RCC 7860 (cell line): ENCODE data around the gene DOCK1.

Experiments used
- DNase-seq: peaks from one replicate; pipeline ENCODE4 v3.0.0-alpha.2; 2015; ENCODE audit warnings: low spot score
- FAIRE-seq: peaks from 2 replicates; lab custom pipeline; 2012; peaks lifted over from hg19 to GRCh38; lab: Jason Lieb, UNC

Gene DOCK1

DNA sequence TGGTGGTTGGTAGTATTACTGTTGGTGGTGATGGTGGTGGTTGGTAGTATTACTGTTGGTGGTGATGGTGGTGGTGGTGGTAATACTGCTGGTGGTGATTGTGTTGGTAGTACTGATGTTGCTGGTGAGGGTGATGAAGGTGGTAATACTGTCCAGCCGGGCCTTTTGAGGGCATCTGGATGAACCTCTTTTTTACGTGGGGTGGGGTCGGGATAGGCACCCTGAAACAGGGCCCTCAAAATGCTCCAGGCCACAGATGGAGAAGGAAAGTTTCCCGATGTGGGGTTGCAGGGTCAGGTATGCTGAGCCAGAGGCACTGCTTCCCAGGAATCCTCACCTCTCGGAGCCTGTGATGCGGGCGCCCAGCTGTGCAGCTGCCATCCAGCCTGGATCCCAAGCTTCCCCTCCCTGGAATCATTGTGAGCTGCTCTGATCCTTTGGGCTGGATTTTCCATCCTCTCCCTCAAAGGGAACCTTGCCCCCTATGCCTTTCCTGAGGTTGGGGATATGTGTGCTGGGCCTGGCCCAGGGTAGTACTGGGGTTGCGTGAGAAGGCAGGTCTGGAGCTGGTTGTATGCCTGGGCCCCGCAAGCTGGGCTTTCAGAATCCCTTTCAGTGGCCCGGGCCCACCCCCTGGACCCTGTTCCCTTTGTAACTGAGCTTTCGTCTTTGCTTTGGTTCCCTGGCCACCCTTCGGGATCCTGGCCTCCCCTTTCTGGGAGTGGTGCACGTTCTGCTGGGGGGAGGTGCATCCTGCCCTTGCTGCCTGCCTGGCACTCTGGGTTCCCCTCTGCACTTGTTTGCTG lies 43.3 kb downstream of the DOCK1 start:
- FAIRE-seq (no peak), DNase-seq (no peak)

DNA sequence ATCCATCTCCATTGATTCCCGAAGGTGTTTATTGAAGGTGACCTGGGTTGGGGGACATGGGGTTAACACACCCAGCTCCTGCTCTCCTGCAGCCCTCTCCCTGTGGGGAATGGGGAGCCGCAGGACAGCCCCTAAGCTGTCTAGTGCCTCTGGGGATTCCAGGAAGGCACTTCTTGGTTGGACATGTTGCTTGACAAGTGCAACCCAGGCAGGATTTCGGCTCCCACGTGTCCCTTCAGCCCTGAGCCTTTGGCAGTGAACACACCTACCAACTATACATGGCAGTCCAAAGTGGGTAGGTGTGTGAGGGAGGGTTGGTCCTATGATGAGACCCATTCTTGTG lies 43.9 kb downstream of the DOCK1 start:
- no peak for FAIRE-seq

DNA sequence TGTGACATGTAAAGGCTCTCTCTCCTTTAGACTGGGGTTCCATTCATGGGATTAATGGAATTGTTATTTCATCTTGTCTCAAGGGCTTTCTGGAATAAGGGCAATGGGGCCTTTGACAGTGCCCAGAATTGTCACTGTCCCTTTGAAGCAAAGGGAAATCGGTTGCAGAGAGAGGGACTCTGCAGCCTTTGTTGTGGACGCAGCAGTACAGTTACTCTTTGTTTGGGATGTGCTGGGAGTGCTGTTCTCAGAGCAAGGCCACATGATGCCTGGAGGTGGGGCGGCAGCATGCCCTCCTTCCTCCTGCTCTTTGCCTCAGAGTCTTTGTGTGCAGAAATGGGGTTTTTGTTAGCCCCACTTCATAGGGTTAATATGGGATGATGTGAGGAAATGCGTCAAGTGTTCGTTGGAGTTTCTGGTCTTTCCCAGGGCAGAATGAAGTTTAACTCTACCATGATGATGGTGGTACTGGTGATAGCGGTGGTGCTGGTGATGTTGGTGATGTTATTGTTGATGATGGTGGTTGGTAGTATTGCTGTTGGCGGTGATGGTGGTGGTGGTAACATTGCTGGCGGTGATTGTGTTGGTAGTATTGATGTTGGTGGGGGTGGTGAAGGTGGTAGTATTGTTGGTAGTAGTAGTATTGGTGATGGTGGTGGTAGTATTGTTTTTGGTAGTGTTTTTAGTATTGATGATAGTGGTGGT lies 45.3 kb downstream of the DOCK1 start:
- DNase-seq (no peak), FAIRE-seq (no peak)

More for the DNA sequence above, 43.9 kb downstream of the DOCK1 start:
- no peak for DNase-seq

DNA sequence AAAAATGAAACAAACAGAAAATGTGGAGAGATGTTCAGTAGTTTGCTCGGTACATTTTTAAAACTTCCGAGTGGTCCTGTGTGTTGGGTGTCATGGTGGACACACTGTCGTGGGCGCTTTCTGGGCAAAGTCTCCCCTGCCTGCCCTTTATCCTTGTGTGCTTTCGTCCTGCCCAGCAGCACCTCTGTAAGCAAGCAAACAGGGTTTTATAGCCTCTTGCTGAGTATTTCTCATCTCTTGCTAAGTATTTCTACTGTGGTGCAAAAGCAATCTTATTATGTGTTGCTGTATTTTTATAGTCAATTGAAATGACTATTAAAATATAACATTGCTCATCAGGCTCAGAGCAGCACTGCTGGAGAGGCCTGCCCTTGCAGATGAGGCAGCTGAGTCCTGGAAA lies 48.7 kb downstream of the DOCK1 start:
- FAIRE-seq (no peak), DNase-seq (no peak)

DNA sequence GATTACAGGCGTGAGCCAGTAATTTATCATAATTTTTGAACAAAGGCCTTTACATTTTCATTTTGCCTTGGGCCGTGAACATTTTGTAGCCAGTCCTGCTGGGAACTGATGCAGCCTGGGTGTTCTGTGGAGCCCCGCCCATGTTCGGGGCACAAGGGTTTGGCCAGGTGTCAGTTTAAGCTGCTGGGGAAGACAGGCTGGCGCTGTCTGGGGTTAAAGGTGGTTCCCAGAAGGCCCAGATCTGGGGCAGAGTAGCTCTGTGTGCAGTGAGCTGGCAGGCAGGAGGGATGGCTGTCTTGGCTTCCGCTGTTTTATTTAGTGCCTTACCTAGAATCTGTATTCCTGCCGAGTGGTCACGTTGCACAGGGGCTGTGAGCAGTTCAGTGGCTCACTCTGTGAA lies 50.2 kb downstream of the DOCK1 start:
- FAIRE-seq (no peak), DNase-seq (no peak)

DNA sequence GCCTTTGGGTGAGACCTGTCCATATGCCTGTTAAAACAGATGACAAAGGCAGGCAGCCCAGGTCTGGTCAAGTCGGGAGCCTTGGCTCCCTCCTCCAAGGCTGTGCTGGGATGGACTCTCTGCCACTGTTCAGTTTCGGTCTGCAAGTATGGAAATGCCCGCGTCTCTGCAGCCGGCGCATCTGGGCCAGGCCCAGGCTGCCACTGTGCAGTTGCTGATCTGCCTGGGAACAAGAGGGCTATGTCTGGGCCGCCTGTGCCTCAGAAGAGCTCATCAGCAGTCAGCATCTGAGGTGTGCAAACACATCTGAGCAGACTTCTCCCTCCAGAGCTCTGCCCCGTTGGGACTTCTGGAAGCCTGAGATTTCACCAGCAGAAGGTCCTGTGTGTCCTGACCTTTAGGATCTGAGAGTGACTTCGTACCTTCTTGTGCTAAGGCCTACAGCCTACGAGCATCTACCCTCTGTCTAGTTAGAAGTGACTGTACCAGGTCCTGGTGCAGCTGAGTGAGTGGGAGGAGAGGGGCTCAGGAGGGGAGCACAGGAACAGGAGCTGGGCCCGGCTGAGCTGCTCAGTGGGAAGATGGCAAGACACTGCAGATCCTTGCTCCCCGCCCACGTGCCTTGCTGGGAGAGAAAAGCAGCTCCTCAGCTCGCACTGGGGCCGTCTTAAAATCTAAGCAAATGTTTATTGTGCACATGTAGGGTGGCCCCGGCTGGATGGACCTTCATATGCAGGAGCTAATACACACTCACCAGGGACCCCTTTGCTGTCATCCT lies 50.9 kb downstream of the DOCK1 start:
- FAIRE-seq (no peak), DNase-seq (no peak)

DNA sequence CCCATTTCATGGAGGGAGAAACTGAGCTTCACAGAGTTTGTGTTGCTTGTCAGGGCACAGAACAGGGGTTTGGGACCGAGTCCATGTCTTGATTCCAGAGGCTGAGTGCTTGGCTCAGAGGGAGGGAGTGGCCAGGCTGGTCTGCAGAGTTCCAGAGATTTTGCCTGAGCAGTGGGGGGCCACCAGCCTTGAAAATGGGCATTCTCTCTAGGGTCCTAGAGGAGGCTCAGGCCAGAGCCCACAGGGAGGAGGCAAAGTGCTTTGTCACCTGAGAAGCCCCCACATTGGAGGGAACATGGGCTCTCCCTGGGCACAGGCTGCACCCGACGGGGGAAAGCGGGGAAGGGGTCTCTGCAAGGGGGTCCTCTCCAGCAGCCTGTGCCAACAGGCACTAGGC lies 51.5 kb downstream of the DOCK1 start:
- no peak for DNase-seq
- FAIRE-seq = no peak

DNA sequence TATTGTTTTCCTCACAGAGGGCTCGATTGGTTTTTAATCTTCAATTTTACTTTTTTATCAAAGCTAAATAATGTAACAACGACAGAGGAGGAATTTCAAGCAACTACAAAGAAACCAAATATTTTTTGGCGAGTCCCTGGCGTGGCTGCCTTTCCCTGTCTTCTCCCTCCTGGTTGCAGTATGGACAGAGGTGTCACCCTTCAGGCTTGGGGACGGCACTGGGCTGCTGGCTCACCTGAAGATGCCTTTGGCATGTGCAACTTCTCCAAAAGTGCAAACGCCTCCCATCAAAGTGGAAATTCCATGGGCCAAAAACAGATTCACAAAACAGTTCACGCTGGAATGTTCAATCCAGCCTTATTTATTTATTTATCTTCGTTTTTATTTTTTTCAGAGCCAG lies 51.9 kb downstream of the DOCK1 start:
- no peak for DNase-seq

DNA sequence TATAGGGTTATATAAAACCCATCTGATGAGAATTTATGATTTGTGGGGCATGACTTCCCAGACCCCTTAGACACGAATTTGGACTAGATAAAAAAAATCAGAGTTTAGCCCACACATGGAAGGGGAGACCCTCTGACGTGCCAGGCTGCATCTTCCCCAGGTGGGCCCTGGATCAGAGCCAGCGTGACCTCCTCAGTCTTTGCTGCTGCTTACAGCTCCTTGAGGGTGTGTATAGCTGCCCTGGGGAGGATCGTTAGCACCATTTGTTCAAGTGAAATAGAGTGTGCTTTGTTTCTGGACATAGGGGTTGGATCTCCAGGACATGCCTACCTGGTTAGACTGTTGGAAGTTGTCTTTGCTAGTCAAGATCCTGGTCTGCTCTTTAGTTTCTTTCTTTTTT lies 54.2 kb downstream of the DOCK1 start:
- FAIRE-seq = no peak
- DNase-seq = no peak

More for the DNA sequence above, 51.9 kb downstream of the DOCK1 start:
- no peak for FAIRE-seq

DNA sequence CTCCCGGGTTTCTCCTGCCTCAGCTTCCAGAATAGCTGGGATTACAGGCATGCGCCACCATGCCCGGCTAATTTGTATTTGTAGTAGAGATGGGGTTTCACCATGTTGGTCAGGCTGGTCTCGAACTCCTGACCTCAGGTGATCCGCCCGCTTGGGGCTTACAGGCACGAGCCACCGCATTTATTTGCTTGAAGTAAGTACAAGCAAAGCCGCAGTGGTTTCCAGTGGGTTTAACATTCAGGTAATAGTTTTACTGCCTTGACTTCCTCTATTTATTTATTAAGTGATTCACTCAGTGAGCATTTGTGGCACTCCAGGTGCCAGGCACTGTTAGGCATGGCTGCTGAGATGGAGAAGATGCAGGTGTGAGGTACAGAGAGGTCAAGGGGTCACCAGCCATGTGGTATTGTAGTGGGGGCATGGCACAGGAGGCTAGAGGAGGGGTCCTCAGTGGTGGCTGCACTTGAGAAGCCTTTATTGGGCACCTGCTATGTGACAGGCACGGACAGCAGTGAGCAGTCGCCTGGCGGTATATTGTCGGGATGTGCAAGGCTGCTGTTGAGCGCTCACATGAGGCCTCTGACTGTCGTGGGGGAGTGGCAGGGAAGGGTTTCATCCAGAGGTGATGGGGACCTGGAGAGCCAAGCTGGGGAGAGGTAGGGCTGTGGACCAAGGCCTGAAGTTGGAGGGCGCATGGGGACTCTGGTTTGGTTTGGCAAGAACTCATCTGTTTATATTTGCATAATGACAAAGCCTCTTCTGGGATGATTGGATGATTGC lies 54.9 kb downstream of the DOCK1 start:
- DNase-seq = no peak
- FAIRE-seq = no peak

DNA sequence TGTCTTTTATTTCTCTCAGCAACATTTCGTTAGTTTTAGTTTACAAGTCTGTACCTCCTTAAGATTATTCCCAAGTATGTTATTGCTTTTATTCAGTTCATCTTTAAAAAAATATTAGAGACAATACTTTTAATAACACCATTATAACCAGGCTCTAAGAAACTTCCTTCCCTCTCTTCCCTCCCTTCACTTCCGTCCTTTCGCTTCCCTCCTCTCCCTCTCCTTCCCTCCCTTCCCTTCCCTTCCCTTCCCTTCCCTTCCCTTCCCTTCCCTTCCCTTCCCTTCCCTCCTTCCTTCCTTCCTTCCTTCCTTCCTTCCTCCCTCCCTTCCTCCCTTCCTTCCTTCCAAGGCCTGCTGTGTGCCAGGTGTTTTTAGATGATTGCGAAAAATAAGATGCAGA lies 58.1 kb downstream of the DOCK1 start:
- DNase-seq (no peak), FAIRE-seq (no peak)

DNA sequence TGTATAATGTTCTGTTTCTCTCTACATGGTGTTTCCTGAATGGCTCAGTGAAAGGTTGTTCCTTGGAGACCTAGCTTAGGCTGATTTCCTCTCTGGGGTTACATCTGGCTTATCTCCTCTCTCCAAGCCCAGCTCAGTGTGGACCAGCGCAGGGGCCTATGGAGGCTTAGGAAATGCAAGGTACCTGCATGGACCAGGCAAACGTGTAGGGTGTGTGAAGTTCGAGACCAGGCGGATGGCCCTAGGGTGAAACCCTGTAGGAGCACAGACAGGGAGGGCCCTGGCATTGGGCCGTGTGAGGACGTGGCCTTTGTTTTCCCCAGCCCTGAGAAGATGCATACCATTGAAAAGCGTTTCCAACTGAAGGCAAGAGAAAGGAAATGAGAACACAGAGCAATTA lies 59.0 kb downstream of the DOCK1 start:
- no peak for DNase-seq

DNA sequence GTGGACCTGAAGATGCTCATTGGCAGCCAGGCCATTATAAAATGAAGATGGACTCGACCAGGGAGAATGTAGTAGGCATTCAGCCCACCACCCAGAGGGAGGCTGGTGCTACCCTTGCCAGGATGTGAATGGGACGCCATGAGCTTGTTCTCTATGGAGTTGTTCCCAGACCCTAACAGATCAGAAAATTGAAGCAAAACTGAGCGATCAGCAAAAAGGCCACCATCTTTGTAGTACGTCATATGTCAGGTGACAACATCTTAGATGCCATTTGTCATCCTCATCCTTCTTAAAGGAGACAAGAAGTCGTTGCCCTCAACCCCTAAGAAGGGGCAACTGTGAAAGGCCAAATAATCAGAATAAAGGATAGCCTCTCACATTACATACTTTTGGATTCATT lies 61.7 kb downstream of the DOCK1 start:
- no peak for FAIRE-seq
- DNase-seq = no peak

More for the DNA sequence above, 59.0 kb downstream of the DOCK1 start:
- FAIRE-seq = no peak

DNA sequence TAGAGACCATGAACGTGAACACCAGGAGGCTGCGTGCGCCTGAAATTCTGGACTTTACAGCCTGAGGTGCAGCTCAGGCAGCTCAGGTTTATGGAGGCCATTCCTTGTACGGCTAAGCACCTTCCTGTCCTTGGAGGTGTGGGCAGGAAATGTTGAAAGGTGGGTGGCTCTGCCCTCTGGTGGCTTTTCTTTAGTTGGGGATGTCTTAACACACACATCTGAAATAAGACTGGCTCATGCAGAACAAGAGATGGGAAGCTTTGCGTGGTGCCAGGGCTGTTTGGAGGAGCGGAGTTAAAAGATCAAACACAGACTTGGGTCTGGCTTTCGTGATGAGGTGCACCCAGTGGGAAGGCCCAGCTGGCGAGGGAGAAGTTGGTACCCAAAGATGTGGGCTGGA lies 64.1 kb downstream of the DOCK1 start:
- DNase-seq (peak; percentile 33), FAIRE-seq (no peak)

DNA sequence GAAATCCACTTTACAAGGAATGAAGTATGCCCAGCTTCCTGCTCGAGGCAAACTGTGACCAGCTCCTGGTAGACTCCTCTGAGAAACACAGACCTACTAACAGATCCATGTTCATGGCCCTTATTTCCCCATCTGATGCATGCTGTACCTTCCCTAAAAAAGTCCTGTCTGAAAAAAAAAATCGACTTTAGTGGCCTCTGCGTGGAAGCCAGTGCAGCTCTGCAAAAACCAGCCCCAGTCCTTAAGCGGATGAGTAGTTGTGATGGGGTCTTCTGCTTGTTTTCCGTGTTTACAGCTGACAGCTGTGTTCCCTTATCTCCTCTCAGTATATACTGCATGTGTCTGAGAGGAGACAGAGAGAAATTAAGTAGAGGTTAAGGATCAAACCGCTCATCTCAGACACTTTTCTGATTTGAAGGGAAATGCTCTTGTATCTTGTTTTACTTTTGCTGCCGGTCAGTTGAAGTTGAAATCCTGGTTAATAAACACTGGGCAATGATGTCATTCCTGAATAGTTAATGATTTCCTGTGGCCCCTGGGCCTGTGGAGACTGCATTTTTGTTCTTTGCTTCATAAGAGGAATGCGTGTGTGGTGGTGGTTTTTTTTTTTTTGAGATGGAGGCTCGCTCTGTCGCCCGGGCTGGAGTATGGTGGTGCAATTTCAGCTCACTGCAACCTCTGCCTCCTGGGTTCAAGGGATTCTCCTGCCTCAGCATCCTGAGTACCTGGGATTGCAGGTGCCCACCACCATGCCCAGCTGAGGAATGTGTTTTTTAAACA lies 67.6 kb downstream of the DOCK1 start:
- DNase-seq (peak; percentile 85), FAIRE-seq (peak; percentile 96)

DNA sequence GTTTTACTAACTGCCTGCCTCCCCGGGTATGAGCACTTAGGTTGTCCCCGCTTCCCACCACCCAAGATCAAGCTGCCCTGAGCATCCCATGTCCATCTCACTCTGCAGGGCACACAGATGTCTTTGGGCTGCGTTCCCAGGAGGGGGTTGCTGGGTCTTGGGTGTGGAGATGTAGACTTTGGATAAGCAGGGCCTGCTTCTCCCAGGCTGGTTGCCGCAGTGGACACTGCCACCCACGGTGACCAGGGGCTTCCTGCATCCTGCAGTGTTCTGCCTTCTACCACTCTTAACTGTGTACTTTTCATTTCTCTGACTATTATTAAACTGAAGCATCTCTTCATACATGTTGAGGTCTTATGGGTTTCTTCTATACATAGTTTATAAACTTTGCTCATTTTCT lies 70.0 kb downstream of the DOCK1 start:
- DNase-seq = no peak
- no peak for FAIRE-seq

DNA sequence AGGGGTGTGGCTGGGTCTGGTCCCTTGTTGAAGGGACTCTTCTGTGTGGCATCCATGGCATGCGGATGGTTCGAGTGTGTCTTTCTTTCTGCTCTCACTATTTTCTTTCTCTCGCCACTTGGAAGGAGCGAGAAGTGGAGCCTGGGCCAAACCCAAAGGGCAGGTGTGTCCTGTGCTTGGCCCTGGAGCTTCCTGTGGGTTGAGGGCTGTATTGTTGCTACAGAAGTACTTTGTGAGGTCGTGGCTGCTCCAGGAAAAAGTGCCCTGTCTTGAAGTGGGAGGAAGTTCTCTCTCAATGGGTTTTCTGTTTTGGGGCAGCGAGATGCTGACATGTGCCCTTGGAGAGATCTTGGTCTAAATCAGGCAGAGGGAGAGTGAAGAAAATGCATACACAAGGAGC lies 72.0 kb downstream of the DOCK1 start:
- FAIRE-seq = no peak

DNA sequence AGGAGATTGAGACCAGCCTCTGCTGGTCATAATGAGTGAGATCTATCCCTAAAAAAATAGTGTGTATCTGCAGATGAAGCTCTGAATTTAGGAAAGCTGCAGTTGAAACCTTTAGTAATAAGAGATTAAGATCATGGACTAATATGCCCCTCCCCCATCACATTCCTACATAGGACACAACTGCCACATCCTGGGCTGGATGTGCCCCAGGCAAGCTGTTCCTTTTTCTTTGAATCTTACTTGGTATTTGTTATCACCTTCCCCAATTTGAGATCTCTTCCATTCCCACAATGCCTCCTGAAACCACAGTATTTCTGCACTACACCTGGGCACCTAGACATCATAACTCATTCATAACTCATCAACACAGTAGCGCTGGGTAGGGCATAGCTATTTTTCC lies 74.1 kb downstream of the DOCK1 start:
- DNase-seq (no peak), FAIRE-seq (no peak)

More for the DNA sequence above, 72.0 kb downstream of the DOCK1 start:
- no peak for DNase-seq

DNA sequence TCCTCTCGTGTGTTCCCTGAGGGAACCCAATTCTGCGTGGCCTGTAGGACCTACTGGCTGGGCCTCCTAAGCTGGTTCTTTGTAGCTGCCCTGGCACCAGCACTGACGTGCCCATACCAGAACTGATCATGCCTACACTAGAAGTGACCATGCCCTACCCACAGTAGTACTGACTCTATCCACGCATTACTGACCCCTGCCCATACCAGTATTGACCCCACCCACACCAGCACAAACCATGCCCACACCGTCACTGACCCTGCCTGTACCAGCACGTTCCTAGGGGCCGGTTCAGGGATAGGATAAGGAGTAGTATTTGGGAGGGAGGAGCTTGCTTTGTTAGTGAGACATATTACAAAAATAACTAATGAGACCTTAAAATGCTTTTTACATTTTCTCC lies 88.0 kb downstream of the DOCK1 start:
- no peak for DNase-seq
- no peak for FAIRE-seq
